Calu3 (cell line): ENCODE measurements around the gene ERP44. TPM values are rescaled to one million over a fixed set of nuclear protein-coding genes. Genes with fewer than 3 reads are reported as not detected.

Experiments used
- BruUV-seq: library from RNA; stranded (reverse); fragments of 400-500 nt; replicated peaks from 2 replicates; lab custom pipeline; 2021; lab: Mats Ljungman, UMichigan
- CTCF ChIA-PET: fragments of 300-600 bp; sonication (Branson Sonifier 250); formaldehyde crosslinking; loops from one replicate; lab custom pipeline; 2022; ENCODE audit warnings: antibody characterized with exemption; lab: Charles Lee
- DNase-seq: peaks from one replicate; pipeline ENCODE4 v3.0.0; 2022
- H3K27ac Mint-ChIP-seq: one replicate; pipeline ENCODE4 v1.8.0; 2022; ENCODE audit warnings: mixed read lengths; ENCODE audit not compliant: unreplicated experiment
- H3K27me3 Mint-ChIP-seq: one replicate; pipeline ENCODE4 v1.8.0; 2022; ENCODE audit warnings: mixed read lengths; ENCODE audit not compliant: unreplicated experiment
- H3K36me3 Mint-ChIP-seq: one replicate; pipeline ENCODE4 v1.8.0; 2022; ENCODE audit warnings: mild to moderate bottlenecking, moderate library complexity, mixed read lengths; ENCODE audit not compliant: insufficient read depth, unreplicated experiment
- H3K4me1 Mint-ChIP-seq: one replicate; pipeline ENCODE4 v1.8.0; 2022; ENCODE audit warnings: mild to moderate bottlenecking, low read depth, mixed read lengths; ENCODE audit not compliant: unreplicated experiment
- H3K4me3 Mint-ChIP-seq: one replicate; pipeline ENCODE4 v1.8.0; 2022; ENCODE audit warnings: mild to moderate bottlenecking, low read depth, moderate library complexity, mixed read lengths; ENCODE audit not compliant: unreplicated experiment
- H3K9me3 Mint-ChIP-seq: one replicate; pipeline ENCODE4 v1.8.0; 2022; ENCODE audit warnings: low read depth, mixed read lengths; ENCODE audit not compliant: unreplicated experiment
- intact Hi-C: fragments of 100-400 bp; cut with micrococcal nuclease; formaldehyde crosslinking; loops from one replicate; pipeline ENCODE4 v1.10.0; 2022; ENCODE audit not compliant: unreplicated experiment
- total RNA-seq: library from RNA; stranded (reverse); gene quantifications from 2 replicates; pipeline ENCODE4 v1.2.3, GENCODE V29; 2022
- TF ChIP-seq, protein P1 (sequence below): fragments of 200-600 bp; IDR thresholded peaks from one replicate; pipeline ENCODE4 v1.8.0; 2022; ENCODE audit warnings: antibody characterized with exemption; ENCODE audit not compliant: unreplicated experiment

Gene ERP44
- total RNA-seq, 1 experiment from 2014 or later, result 12.3 TPM

DNA sequence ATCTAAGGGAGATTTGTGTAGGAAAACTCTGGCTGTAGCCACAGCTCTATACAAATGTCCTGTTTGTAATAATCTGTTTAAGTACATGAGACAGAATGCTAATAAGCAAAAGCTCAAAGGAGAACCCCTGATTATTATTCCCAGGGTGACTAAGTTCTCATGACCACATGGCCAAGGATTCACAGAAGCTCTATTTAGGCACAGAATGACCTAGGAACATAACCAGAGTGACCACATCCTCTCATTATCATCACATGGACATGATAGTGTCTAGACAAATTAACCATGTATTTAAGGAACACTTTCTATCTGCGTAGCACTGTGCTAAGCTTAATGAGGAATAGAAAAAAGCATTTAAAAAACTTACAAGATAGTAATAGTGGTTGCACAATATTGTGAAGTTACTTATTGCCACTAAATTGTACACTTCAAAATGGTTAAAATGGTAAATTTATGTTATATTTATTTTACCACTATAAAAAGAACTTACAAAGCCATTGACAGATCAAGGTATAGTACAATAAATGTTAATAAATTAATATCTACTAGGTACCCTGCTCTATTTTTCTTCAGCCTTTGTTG lies 136.0 kb downstream of the ERP44 start:
- intact Hi-C loops, result no loop called here
- Mint-ChIP-seq H3K27me3 (no peaks in the 10 kb centered on the region), H3K9me3 (no peaks in the 10 kb centered on the region), H3K4me1 (peaks cover 10% of the 10 kb centered on the region), H3K4me3 (no peak overlapping the region), H3K27ac (no peak overlapping the region), H3K36me3 (no peaks in the 10 kb centered on the region)
- TF ChIP-seq, protein P1, sequence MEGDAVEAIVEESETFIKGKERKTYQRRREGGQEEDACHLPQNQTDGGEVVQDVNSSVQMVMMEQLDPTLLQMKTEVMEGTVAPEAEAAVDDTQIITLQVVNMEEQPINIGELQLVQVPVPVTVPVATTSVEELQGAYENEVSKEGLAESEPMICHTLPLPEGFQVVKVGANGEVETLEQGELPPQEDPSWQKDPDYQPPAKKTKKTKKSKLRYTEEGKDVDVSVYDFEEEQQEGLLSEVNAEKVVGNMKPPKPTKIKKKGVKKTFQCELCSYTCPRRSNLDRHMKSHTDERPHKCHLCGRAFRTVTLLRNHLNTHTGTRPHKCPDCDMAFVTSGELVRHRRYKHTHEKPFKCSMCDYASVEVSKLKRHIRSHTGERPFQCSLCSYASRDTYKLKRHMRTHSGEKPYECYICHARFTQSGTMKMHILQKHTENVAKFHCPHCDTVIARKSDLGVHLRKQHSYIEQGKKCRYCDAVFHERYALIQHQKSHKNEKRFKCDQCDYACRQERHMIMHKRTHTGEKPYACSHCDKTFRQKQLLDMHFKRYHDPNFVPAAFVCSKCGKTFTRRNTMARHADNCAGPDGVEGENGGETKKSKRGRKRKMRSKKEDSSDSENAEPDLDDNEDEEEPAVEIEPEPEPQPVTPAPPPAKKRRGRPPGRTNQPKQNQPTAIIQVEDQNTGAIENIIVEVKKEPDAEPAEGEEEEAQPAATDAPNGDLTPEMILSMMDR, result no peak
- CTCF ChIA-PET, result no interaction called here
- BruUV-seq, result no TSS peak
- no peak for DNase-seq

GRCh38 chr9:99955606-99956005 lies 143.2 kb downstream of the ERP44 start:
- DNase-seq, result no peak

DNA sequence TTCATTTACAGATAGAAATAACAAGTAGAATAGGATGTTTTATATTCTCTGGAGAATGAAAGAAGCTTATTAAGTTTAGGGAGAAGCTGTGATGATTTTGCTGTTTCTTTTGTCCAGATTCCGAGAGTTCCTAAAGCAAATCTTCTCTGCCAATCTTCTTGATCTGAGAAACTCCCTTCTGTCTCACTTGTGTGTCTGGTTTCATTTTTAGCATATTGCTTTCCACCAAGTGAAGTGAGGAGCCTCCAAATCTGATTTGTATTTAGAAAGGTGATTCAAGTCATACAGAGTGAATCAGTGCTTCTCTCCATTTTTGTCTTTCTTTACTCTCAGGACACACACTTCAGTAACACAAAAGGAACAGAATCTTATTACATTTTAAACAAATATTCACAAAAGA lies 144.0 kb downstream of the ERP44 start:
- Mint-ChIP-seq H3K4me3 (no peak overlapping the region), H3K9me3 (no peaks in the 10 kb centered on the region), H3K36me3 (no peaks in the 10 kb centered on the region), H3K27me3 (no peaks in the 10 kb centered on the region), H3K27ac (no peak overlapping the region), H3K4me1 (no peaks in the 10 kb centered on the region)
- no TSS peak for BruUV-seq
- TF ChIP-seq, protein P1, result no peak
- DNase-seq, result no peak
- intact Hi-C loops, result no loop called here
- CTCF ChIA-PET, result no interaction called here

More at GRCh38 chr9:99955606-99956005, 143.2 kb downstream of the ERP44 start:
- Mint-ChIP-seq H3K27ac (no peak overlapping the region), H3K9me3 (no peaks in the 10 kb centered on the region), H3K36me3 (no peaks in the 10 kb centered on the region), H3K4me1 (no peaks in the 10 kb centered on the region), H3K27me3 (no peaks in the 10 kb centered on the region), H3K4me3 (no peak overlapping the region)
- CTCF ChIA-PET, result no interaction called here
- TF ChIP-seq, protein P1, result no peak
- intact Hi-C loops, result no loop called here
- BruUV-seq, result no TSS peak

GRCh38 chr9:99953861-99954507 lies 144.8 kb downstream of the ERP44 start:
- H3K27me3 Mint-ChIP-seq, result no peaks in the 10 kb centered on the region
- TF ChIP-seq, protein P1, result no peak
- H3K4me3 Mint-ChIP-seq, result no peak overlapping the region
- intact Hi-C loops, result no loop called here
- CTCF ChIA-PET, result no interaction called here
- no peaks in the 10 kb centered on the region for H3K4me1 Mint-ChIP-seq
- no peak for DNase-seq
- no peak overlapping the region for H3K27ac Mint-ChIP-seq
- H3K9me3 Mint-ChIP-seq, result no peaks in the 10 kb centered on the region
- no peaks in the 10 kb centered on the region for H3K36me3 Mint-ChIP-seq
- no TSS peak for BruUV-seq
